ENCODE results near the gene KLK15.

Gene KLK15

GRCh38 chr19:50790922-50791467 lies 42.4 kb downstream of the KLK15 start:
- no peak for TF ChIP-seq PATZ1 (CRISPR knock-in tag; IDR thresholded peaks at IDR 0.05; ENCODE audit: borderline replicate concordance)
- no peak for TF ChIP-seq TSHZ2 (CRISPR knock-in tag; IDR thresholded peaks at IDR 0.05)
- no peak for TF ChIP-seq CREB5 (CRISPR knock-in tag; IDR thresholded peaks at IDR 0.05; ENCODE audit: low read depth)
- no peak for TF ChIP-seq ESRRG (CRISPR knock-in tag; IDR thresholded peaks at IDR 0.05)
- no peak for TF ChIP-seq ZNF8 (CRISPR knock-in tag; IDR thresholded peaks at IDR 0.05)
- TF ChIP-seq ZC3H10 (CRISPR knock-in tag; IDR thresholded peaks at IDR 0.05): no peak
- TF ChIP-seq TCF4 (CRISPR knock-in tag; IDR thresholded peaks at IDR 0.05; ENCODE audit: borderline replicate concordance): no peak
- no peak for TF ChIP-seq SNAI2 (CRISPR knock-in tag; IDR thresholded peaks at IDR 0.05)
- TF ChIP-seq TOX (CRISPR knock-in tag; IDR thresholded peaks at IDR 0.05; ENCODE audit: borderline replicate concordance): no peak
- TF ChIP-seq RARB (CRISPR knock-in tag; IDR thresholded peaks at IDR 0.05): no peak
- TF ChIP-seq ZNF70 (CRISPR knock-in tag; IDR thresholded peaks at IDR 0.05): no peak
- no peak for TF ChIP-seq BACH2 (CRISPR knock-in tag; IDR thresholded peaks at IDR 0.05; ENCODE audit: borderline replicate concordance)
- TF ChIP-seq PPARA (CRISPR knock-in tag; IDR thresholded peaks at IDR 0.05; ENCODE audit: borderline replicate concordance): no peak
- TF ChIP-seq CSRNP3 (CRISPR knock-in tag; IDR thresholded peaks at IDR 0.05): no peak
- TF ChIP-seq OSR1 (CRISPR knock-in tag; IDR thresholded peaks at IDR 0.05): no peak
- no peak for TF ChIP-seq ISL1 (CRISPR knock-in tag; IDR thresholded peaks at IDR 0.05)
- ATAC-seq: no peak

GRCh38 chr19:50790396-50790795 lies 43.0 kb downstream of the KLK15 start, which contains the start of gene ACP4:
TSS of gene ACP4 (plus strand) at chr19:50790415. CDS start at chr19:50790415, 0 bp downstream.
- TF ChIP-seq ZC3H10 (CRISPR knock-in tag; IDR thresholded peaks at IDR 0.05) (no peak), RARB (CRISPR knock-in tag; IDR thresholded peaks at IDR 0.05) (no peak), ZFP30 (CRISPR knock-in tag; IDR thresholded peaks at IDR 0.05) (no peak), TOX (CRISPR knock-in tag; IDR thresholded peaks at IDR 0.05; ENCODE audit: borderline replicate concordance) (no peak), TSHZ2 (CRISPR knock-in tag; IDR thresholded peaks at IDR 0.05) (no peak)
- ATAC-seq: no peak

GRCh38 chr19:50785329-50785728 lies 48.0 kb downstream of the KLK15 start:
- TF ChIP-seq CREB5 (CRISPR knock-in tag; IDR thresholded peaks at IDR 0.05; ENCODE audit: low read depth) (no peak), ZFP3 (CRISPR knock-in tag; IDR thresholded peaks at IDR 0.05) (peak; percentile 79; the same call in 1 of the 2 replicates)
- no peak for ATAC-seq
